GM13976 (cell line): ENCODE measurements around the gene MEIS2.

Experiments
- DNase-seq: peaks from one replicate; pipeline ENCODE4 v3.0.0; 2012; ENCODE audit warnings: low spot score
- in situ Hi-C: fragments of 300-500 bp; cut with MboI; formaldehyde crosslinking; loops from one replicate; pipeline ENCODE4 v1.12.0; 2022; ENCODE audit warnings: low sequenced_read_pairs, mixed read lengths, inconsistent platforms; ENCODE audit not compliant: unreplicated experiment
- TF ChIP-seq, protein P1 (sequence below): IDR thresholded peaks from 2 replicates; pipeline ENCODE4 v1.5.1; 2012; ENCODE audit warnings: borderline replicate concordance, mild to moderate bottlenecking; ENCODE audit not compliant: insufficient read depth; ENCODE audit errors: extremely low read depth, missing control alignments, control extremely low read depth

Gene MEIS2

GRCh38 chr15:36966708-36967107, 133.6 kb downstream of the MEIS2 start:
- in situ Hi-C loops: no loop called here
- TF ChIP-seq, protein P1, sequence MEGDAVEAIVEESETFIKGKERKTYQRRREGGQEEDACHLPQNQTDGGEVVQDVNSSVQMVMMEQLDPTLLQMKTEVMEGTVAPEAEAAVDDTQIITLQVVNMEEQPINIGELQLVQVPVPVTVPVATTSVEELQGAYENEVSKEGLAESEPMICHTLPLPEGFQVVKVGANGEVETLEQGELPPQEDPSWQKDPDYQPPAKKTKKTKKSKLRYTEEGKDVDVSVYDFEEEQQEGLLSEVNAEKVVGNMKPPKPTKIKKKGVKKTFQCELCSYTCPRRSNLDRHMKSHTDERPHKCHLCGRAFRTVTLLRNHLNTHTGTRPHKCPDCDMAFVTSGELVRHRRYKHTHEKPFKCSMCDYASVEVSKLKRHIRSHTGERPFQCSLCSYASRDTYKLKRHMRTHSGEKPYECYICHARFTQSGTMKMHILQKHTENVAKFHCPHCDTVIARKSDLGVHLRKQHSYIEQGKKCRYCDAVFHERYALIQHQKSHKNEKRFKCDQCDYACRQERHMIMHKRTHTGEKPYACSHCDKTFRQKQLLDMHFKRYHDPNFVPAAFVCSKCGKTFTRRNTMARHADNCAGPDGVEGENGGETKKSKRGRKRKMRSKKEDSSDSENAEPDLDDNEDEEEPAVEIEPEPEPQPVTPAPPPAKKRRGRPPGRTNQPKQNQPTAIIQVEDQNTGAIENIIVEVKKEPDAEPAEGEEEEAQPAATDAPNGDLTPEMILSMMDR: no peak

GRCh38 chr15:36965570-36966342, 134.6 kb downstream of the MEIS2 start:
- TF ChIP-seq, protein P1: no peak
- in situ Hi-C loops: no loop called here
- no peak for DNase-seq

More at GRCh38 chr15:36966708-36967107, 133.6 kb downstream of the MEIS2 start:
- no peak for DNase-seq

DNA sequence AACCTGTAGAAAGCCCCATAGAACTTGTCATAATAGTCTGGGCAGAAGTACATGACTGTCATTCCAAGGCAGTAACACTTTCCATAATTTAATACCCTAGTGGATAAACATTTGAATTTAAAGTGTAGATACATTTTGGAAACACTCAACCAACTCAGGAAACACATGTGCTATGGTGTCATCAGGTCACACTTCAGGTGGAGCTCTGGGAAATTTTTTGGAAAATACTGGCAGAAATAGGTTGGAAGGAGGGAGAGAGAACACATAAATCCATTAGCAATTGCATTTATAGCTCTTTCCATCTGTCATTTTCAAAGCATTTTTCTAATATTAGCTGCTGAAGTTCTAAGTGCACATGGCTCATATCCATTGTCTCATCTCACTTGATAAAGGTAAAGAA, 135.7 kb downstream of the MEIS2 start:
- in situ Hi-C loops: no loop called here

GRCh38 chr15:36961956-36962355, 138.4 kb downstream of the MEIS2 start:
- no peak for DNase-seq
- in situ Hi-C loops: no loop called here
- TF ChIP-seq, protein P1: no peak

More for the DNA sequence above, 135.7 kb downstream of the MEIS2 start:
- TF ChIP-seq, protein P1: no peak
- DNase-seq: no peak

DNA sequence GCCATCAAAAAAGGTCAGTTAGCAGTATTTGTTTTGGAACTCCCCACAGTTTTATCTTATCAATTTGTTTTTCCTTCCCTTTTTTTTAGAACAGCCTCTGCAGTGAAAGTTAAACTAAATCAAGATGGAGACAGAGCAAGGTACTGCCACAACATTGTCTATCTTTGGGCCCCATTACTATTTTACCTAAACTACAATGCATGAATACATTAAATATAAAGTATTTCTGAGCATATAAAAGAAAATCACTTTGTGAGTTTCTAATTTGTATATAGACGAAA, 139.5 kb downstream of the MEIS2 start:
- DNase-seq: no peak
- TF ChIP-seq, protein P1: no peak
- in situ Hi-C loops: no loop called here

DNA sequence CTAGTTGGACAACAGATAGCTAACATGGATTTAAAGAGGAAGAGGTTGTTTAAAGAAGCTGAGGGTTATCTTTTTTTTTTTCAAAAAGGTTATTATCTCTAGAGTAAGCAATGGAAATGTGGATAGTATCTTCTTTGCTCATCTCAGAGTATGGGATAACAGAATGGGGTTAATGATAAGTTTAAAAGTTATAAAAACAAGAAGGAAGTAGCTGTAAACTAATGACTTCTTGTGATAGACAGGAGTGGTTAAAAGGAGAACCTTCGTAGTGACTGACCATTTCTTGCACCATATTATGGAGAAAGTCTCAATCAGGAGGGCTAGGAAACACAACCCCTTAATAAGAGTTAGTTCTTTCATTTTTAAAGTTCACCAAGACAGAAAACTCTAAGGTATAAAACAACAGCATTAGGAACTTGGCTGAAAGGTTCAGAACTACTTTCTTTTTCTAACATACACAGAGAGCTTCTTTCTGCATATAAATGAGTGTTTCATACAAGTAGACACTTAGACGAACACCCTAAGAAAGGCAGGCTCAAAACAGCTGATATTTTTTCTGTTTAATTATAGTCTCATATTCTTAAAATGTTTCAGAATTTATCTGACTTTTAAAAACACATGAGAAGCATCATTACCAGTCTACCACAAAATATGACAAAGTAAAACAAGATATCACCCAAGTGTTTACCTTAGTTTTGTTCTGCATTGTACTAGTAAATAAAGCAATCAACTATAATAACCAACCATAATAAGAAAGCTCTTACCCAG, 140.0 kb downstream of the MEIS2 start:
- in situ Hi-C loops: no loop called here
- DNase-seq: no peak
- TF ChIP-seq, protein P1: no peak
